ENCODE data around the gene OLFML3. TPM values are rescaled to one million over a fixed set of nuclear protein-coding genes. Genes with fewer than 3 reads are reported as not detected.
"Not testable (repeated sequence)": the region's sequence is repeated elsewhere in the genome, so short reads cannot be mapped to it uniquely, and the experiment has no call there.

The OLFML3 gene
- total RNA-seq, 3 donors from 2014 or later = 5.4 to 51.1 (median 28.2) TPM

- no peaks in the 10 kb centered on the region for H3K36me3 ChIP-seq (ENCODE audit: low read depth)
- H3K4me1 ChIP-seq (ENCODE audit: low read depth) = no peaks in the 10 kb centered on the region
- DNase-seq (no peak), ATAC-seq (no peak)
- TF ChIP-seq CTCF (IDR thresholded peaks at IDR 0.05) = no peak
- no peak overlapping the region for H3K4me3 ChIP-seq
- H3K9me3 ChIP-seq = no peaks in the 10 kb centered on the region
- intact Hi-C loops (cut with DNase I, micrococcal nuclease) = no loop called here
Measured at GRCh38 chr1:114010433-114011184, 31.3 kb downstream of the OLFML3 start.

GRCh38 chr1:114011796-114012195 is 32.5 kb downstream of the OLFML3 start:
- intact Hi-C loops (cut with DNase I, micrococcal nuclease) = no loop called here

GRCh38 chr1:114015075-114015474 is 35.8 kb downstream of the OLFML3 start:
- DNase-seq (no peak), ATAC-seq (no peak)
- Histone ChIP-seq H3K36me3 (ENCODE audit: low read depth) (no peaks in the 10 kb centered on the region), H3K9me3 (no peaks in the 10 kb centered on the region), H3K4me1 (ENCODE audit: low read depth) (no peaks in the 10 kb centered on the region), H3K4me3 (no peak overlapping the region)
- intact Hi-C loops (cut with DNase I, micrococcal nuclease) = no loop called here
- no peak for TF ChIP-seq CTCF (IDR thresholded peaks at IDR 0.05)

More at GRCh38 chr1:114011796-114012195, 32.5 kb downstream of the OLFML3 start:
- TF ChIP-seq CTCF (IDR thresholded peaks at IDR 0.05) = no peak
- Histone ChIP-seq H3K36me3 (ENCODE audit: low read depth) (no peaks in the 10 kb centered on the region), H3K9me3 (no peaks in the 10 kb centered on the region), H3K4me1 (ENCODE audit: low read depth) (no peaks in the 10 kb centered on the region), H3K4me3 (no peak overlapping the region)
- ATAC-seq = no peak
- no peak for DNase-seq

GRCh38 chr1:114019724-114020123 is 40.5 kb downstream of the OLFML3 start:
- DNase-seq; H3K4me3 ChIP-seq; ATAC-seq; H3K4me1 ChIP-seq (ENCODE audit: low read depth); intact Hi-C loops (cut with DNase I, micrococcal nuclease); H3K9me3 ChIP-seq; H3K36me3 ChIP-seq (ENCODE audit: low read depth): not testable (repeated sequence)

- no peak for TF ChIP-seq CTCF (IDR thresholded peaks at IDR 0.05)
- Histone ChIP-seq H3K36me3 (ENCODE audit: low read depth) (no peaks in the 10 kb centered on the region), H3K9me3 (no peaks in the 10 kb centered on the region), H3K4me1 (ENCODE audit: low read depth) (no peaks in the 10 kb centered on the region), H3K4me3 (no peak overlapping the region)
- DNase-seq (no peak), ATAC-seq (no peak)
- intact Hi-C loops (cut with DNase I, micrococcal nuclease) = no loop called here
Measured at GRCh38 chr1:114021665-114022099, 42.4 kb downstream of the OLFML3 start.

- intact Hi-C loops (cut with DNase I, micrococcal nuclease) = no loop called here
- H3K4me3 ChIP-seq = no peak overlapping the region
- no peak for ATAC-seq
- H3K36me3 ChIP-seq (ENCODE audit: low read depth) = no peaks in the 10 kb centered on the region
- no peak for TF ChIP-seq CTCF (IDR thresholded peaks at IDR 0.05)
- H3K4me1 ChIP-seq (ENCODE audit: low read depth) = no peaks in the 10 kb centered on the region
- no peaks in the 10 kb centered on the region for H3K9me3 ChIP-seq
- no peak for DNase-seq
Measured at GRCh38 chr1:114022877-114023276, 43.6 kb downstream of the OLFML3 start.
